AG04450 (cell line): ENCODE results near the gene HOXC10. TPM values are rescaled to one million over a fixed set of nuclear protein-coding genes. Genes with fewer than 3 reads are reported as not detected.

ENCODE experiments used
- CTCF ChIA-PET: fragments of 300-600, 350-600 bp; formaldehyde crosslinking; extraction: SDS; loops from one replicate; lab custom pipeline; 2022; ENCODE audit warnings: antibody characterized with exemption, inconsistent platforms; lab: Charles Lee
- POLR2A ChIA-PET: fragments of 350-600 bp; formaldehyde crosslinking; extraction: SDS; loops from one replicate; lab custom pipeline; 2021; ENCODE audit warnings: antibody characterized with exemption, inconsistent platforms; lab: Yijun Ruan, JAX
- DNase-seq: peaks from one replicate; pipeline ENCODE4 v3.0.0-alpha.2; 2011; ENCODE audit warnings: low read depth, low spot score
- H3K27ac ChIP-seq: one replicate; pipeline ENCODE4 v1.5.1; 2012; ENCODE audit warnings: low read depth, low read length, control low read depth
- H3K27me3 ChIP-seq: one replicate; pipeline ENCODE4 v1.6.0; 2012; ENCODE audit warnings: low read length; ENCODE audit not compliant: control insufficient read depth, insufficient read depth
- H3K4me3 ChIP-seq: 2 replicates; pipeline ENCODE4 v1.5.1; 2011; ENCODE audit warnings: mild to moderate bottlenecking, low read depth, low read length, control low read depth
- H3K9me3 ChIP-seq: 2 replicates; pipeline ENCODE4 v1.5.1; 2012; ENCODE audit warnings: low read length; ENCODE audit not compliant: control insufficient read depth, insufficient read depth
- CTCF ChIP-seq: IDR thresholded peaks from 2 replicates; pipeline ENCODE4 v1.5.1; 2011; ENCODE audit warnings: low read depth, low read length, control low read depth, inconsistent platforms
- polyA plus RNA-seq: library from polyadenylated mRNA; depleted of rRNA; stranded (reverse); fragments of >200 nt; gene quantifications from 2 replicates; pipeline ENCODE4 v1.2.3, GENCODE V29; 2011; rRNA removed
- small RNA-seq: library from RNA; depleted of rRNA; stranded (forward); fragments of <200 nt; gene quantifications from one replicate; pipeline ENCODE3, GENCODE V24; 2012; ENCODE audit warnings: low read depth; ENCODE audit not compliant: insufficient read length

Gene HOXC10
- polyA plus RNA-seq, 1 experiment = not detected

DNA sequence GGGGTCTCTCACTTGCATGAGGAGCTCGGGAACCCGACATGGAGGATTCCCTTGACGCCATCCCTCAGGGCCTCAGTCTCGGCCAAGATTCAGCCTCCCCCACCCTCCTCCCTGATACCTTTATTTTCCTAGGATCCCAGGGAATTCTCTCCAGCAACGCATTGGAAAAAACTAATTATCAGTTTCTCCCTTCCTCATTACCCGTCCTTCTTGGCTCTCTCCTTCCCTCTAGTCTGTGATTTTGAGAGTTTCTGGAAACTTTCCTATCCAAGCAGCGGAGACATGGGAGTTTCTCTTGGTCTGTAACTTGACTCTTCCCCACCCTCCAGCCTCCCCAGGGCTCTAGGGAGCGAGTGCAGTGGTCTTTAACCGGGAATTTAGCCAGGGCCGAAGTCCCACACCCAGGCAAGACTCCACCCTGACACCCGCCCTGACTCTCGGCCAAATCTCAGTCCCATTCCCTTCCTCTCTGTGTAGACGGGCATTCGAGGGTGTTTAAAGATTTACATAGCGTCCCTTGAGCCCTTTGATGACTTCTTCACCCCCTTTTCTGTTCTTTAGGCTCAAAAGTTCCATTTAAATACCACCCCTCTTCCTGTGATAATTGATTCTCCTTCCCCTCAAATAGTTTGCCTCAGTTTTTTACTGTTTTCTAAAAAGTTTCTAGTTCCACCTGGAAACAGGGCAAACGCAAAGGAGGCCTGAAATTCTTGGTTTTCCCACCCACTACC lies 54.6 kb downstream of the HOXC10 start:
- ChIA-PET CTCF (no interaction called here), POLR2A (no interaction called here)
- peaks cover 66% of the 10 kb centered on the region for H3K27me3 ChIP-seq
- no peak for TF ChIP-seq CTCF
- peaks cover 2% of the 10 kb centered on the region for H3K9me3 ChIP-seq
- H3K27ac ChIP-seq = no peak overlapping the region
- H3K4me3 ChIP-seq = no peak overlapping the region
- DNase-seq = no peak

Small RNA genes lying within 50 kb of the gene (small RNA-seq; reads per million reads assigned to genes)
- gene AC012531.3 (not detected), gene AC012531.4 (not detected), gene HOXC5 (not detected), gene MIR196A2 (not detected), gene MIR615 (1.6 reads per million), gene RF01905 (not detected), gene RF01906 (not detected)

Other genes starting within 250 kb of the HOXC10 start
- gene CISTR, start 233.2 kb upstream of the HOXC10 start, polyA plus RNA-seq = not detected in 2 replicates
- gene HOXC13, start 46.3 kb upstream of the HOXC10 start, polyA plus RNA-seq = not detected in 2 replicates
- gene HOXC12, start 30.2 kb upstream of the HOXC10 start, polyA plus RNA-seq = not detected in 2 replicates
- gene HOXC11, start 12.0 kb upstream of the HOXC10 start, polyA plus RNA-seq = not detected in 2 replicates
- gene HOTAIR, start 10.2 kb upstream of the HOXC10 start, polyA plus RNA-seq = not detected in 2 replicates
- not detected in 2 replicates for gene HOXC9, start 15.0 kb downstream of the HOXC10 start, polyA plus RNA-seq
- 0.05 TPM in 2 replicates for gene HOXC8, start 23.8 kb downstream of the HOXC10 start, polyA plus RNA-seq
- 0.02 TPM in 1 of 2 replicates, not detected in the other for gene HOXC6, start 43.3 kb downstream of the HOXC10 start, polyA plus RNA-seq
- not detected in 2 replicates for gene HOXC5, start 47.9 kb downstream of the HOXC10 start, polyA plus RNA-seq
- gene HOXC4, start 68.7 kb downstream of the HOXC10 start, polyA plus RNA-seq = 0.05 TPM in 1 of 2 replicates, not detected in the other
- 26.9 and 31.5 TPM in 2 replicates for gene SMUG1, start 203.8 kb downstream of the HOXC10 start, polyA plus RNA-seq